Tibial nerve (tissue), 4 donors: ENCODE measurements around the gene MAMSTR.

Experiments
- EP300 ChIP-seq, 2 donors: sonication (generic); formaldehyde crosslinking; IDR thresholded peaks; one replicate each; pipeline ENCODE4 v1.6.1; 2017; ENCODE audit warnings: antibody characterized with exemption in 2 of 2, mild to moderate bottlenecking in 1 of 2
- POLR2A ChIP-seq, 2 donors: fragments of 450-650 bp; IDR thresholded peaks; one replicate each; pipeline ENCODE4 v1.6.1; 2017; ENCODE audit warnings: antibody characterized with exemption in 2 of 2, mild to moderate bottlenecking in 2 of 2, moderate library complexity in 2 of 2
- TF ChIP-seq, protein P1 (sequence below), 5 experiments: fragments of 200-600 bp in 3 of 5; fragments of 450-650 bp in 2 of 5; sonication (generic) in 3 of 5; IDR thresholded peaks; one replicate each; pipeline ENCODE4 v1.5.1; 2016 to 2019; ENCODE audit warnings: antibody characterized with exemption in 5 of 5, mild to moderate bottlenecking in 3 of 5, moderate library complexity in 2 of 5

DNA sequence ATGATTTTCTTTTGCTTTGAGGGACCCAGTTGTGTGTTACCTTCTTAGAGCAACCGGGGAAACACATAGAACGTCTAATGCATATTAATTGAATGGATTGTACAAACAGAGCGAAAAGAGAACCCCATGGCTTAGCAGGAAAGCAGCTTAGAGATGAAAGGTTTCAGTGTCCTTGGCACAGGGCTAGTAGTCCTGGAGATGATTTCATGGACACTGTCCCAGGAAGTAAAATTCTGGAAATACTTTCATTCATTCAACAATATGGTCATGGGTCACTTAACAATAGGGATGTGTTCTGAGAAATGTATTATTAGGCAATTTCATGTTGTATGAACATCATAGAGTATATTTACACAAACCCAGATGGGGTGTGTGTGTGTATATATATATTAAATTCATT, 33.4 kb downstream of the MAMSTR start:
- TF ChIP-seq, protein P1, sequence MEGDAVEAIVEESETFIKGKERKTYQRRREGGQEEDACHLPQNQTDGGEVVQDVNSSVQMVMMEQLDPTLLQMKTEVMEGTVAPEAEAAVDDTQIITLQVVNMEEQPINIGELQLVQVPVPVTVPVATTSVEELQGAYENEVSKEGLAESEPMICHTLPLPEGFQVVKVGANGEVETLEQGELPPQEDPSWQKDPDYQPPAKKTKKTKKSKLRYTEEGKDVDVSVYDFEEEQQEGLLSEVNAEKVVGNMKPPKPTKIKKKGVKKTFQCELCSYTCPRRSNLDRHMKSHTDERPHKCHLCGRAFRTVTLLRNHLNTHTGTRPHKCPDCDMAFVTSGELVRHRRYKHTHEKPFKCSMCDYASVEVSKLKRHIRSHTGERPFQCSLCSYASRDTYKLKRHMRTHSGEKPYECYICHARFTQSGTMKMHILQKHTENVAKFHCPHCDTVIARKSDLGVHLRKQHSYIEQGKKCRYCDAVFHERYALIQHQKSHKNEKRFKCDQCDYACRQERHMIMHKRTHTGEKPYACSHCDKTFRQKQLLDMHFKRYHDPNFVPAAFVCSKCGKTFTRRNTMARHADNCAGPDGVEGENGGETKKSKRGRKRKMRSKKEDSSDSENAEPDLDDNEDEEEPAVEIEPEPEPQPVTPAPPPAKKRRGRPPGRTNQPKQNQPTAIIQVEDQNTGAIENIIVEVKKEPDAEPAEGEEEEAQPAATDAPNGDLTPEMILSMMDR (IDR thresholded peaks at IDR 0.05) = no peak
- no peak for TF ChIP-seq POLR2A (IDR thresholded peaks at IDR 0.05)
- TF ChIP-seq EP300 (IDR thresholded peaks at IDR 0.05) = no peak
